Muscle of back (tissue), 11 donors: ENCODE measurements around the gene FAM120B. TPM values are rescaled to one million over a fixed set of nuclear protein-coding genes. Genes with fewer than 3 reads are reported as not detected.

Experiments
- DNase-seq, 3 donors: peaks; one replicate each; pipeline versions ENCODE4 v3.0.0 to v3.0.0-alpha.2; 2013
- polyA plus RNA-seq, 10 donors: library from polyadenylated mRNA; unstranded; fragments of 120-200 nt; gene quantifications; one replicate each; pipeline ENCODE4 v1.2.1, GENCODE V29; 2013; ENCODE audit not compliant: insufficient read length in 10 of 10

FAM120B gene
- polyA plus RNA-seq, 10 donors = 20.5 to 29.7 (median 26.7) TPM

- DNase-seq = no peak
Measured at GRCh38 chr6:170355661-170356060, 49.1 kb downstream of the FAM120B start.

- DNase-seq = no peak
Measured at GRCh38 chr6:170357812-170358211, 51.3 kb downstream of the FAM120B start.

DNA sequence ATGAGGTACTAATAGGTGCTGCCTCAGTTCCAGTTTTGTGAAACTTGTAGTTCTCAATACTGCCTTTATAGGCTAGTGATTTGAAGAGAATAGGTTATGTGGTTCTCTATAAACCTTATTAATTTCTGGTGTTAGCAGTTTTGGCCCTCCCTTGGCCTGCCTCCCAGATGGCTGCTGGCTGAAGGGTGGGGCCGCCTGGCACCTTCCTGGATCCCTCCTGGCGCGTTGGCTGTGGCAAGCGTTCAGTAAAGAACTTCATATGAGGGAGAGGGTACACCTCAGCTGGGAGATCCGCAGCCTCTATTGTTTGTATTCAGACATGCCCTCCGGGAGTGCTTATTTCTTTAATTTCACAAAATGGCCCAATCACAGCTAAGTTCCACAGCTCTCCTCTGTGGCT, 51.9 kb downstream of the FAM120B start:
- DNase-seq = no peak

DNA sequence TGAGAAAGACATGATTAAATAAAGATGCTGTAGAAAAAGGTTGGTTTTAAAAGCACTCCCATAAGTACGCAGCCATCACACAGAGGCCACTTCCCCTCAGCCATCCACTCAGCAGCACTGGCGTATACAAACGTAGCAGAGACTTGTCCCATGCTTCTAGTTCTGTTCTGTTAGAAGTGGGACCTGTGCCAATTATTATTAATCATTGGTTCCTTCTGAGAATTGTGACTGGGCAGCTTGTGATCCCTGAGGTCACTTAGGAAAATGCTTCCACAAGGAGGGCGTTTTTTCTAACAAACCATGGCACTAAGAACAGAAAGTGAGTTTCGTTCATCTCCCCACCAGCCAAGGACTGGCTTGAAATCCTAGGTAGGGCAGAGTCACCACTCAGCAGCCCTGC, 53.9 kb downstream of the FAM120B start:
- DNase-seq = no peak

DNA sequence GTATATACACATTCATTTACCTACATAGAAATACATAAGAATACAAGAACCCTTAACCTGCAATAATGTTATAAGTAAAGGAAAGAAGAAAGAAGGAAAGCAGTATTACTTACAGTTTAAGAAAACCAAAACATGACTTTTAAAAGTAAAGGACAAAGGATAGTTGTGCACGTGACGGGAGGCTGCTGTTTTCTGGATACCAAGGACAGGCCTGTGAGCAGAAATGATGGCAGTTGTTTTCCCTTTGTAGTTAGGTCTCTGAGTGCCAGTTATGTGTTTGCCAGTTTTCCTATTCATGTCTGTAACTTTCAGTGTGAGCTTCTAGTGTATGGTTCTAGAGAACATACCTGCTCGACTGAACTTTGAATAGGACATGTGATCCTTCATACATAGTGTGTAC, 54.8 kb downstream of the FAM120B start:
- no peak for DNase-seq

DNA sequence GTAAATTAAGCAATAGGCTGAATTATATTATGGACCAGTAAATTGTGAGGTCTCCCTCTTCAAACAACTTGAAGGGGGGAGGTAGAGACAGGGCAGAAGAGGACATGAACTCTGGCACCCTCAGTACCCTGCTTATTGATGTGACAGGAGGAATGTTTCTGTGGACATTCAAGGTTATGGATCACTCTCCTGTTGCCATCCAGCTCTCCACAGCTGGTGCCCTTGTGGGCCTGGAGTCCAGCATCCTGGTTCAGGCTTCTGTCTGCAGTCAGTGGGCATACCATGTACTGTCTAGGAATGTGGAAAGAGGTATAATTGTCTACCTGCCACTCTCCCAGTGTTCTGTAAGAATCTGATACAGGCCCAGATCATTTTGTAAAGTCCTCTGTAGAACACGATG, 55.6 kb downstream of the FAM120B start:
- DNase-seq = no peak

DNA sequence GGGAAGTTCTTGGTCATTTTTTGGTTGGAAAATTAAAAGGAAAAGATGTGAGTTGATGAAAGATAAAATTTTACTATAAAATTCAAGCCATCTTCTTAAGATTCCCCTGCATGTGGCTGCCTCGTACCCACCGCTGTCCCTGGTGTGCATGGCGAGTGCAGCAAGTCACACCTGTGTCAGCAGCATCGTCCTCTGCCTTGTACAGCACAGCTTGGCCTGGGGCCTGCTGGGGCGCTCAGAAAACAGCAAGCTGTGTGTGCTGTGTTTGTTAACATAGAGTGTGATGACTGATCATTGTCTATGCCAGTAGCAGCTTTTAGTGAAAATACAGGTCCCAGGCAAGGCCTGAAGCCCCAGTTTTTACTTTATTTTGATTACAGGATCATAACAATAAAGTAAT, 56.7 kb downstream of the FAM120B start:
- no peak for DNase-seq

DNA sequence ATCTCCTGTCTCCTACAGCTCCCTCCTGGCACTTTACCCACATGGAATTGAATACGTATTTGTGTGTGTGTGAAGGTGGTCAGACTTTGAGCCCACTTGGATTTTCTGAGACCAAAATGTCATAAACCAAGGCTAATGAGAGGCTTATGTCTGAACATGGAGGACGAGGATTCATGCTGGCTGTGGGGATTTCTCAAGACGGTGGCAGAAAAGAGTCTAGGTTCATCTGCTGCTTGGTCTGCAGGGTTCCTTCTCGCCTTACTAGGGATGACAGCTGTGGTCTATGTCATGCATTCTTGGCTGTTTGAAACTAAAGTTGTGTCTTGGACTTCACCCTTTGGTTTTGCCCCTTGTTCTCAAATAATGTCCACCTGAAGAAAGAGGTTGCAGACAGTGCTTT, 58.6 kb downstream of the FAM120B start:
- DNase-seq = no peak

DNA sequence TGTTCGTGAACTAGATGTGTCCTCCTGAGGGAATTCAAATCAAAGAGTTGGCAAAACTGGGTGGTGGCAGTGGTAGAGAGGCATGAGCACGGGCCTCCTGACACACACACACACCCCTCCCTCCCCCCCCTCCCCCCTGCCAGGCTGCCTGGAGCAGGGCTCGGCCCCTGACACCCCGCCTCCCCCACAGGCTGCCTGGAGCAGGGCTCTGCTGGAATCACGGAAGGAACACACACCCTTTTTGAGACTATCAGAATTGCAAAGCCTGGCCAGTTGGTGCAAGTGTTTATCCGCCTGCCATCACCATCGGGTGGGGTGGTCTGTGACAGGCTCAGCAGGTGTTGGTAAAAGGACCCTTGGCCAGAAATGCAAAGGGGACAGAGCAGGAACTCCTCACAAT, 59.0 kb downstream of the FAM120B start:
- peak in 2 of 3 donors; percentile 27 to 41 for DNase-seq

DNA sequence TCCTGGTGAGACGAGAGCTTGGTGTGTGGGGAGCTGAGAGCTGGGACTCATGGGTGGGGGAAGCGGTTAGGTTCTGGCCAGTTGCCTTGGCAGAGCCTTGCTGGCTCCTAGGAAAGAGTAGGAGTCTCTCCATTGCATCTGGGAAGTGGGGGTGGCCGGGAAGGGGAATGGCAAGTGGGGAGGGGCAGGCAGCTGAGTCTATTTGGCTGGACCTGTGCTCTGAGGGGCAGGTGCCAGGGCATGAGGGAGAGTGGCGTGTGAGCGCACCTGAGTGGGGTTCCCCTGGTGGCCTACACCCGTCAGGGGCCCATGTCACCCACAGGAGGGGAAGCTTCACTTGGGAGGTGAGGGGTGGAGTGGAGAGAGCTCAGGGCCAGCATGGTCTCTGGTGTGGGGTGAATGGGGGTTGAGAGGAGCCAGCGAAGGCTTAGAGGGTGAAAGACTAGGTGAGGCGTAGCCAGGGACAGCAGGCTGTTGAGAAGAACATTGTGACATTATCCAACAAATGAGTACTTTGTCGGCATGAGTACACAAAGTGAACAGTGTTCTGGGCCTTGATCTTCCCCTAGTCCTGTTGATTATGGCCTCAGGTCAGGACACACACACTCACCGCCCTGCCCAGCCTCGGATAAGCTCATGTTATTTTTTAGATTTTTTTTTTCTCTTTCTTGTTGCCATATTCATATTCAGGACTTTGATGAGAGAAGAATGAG, 59.8 kb downstream of the FAM120B start:
- no peak for DNase-seq

DNA sequence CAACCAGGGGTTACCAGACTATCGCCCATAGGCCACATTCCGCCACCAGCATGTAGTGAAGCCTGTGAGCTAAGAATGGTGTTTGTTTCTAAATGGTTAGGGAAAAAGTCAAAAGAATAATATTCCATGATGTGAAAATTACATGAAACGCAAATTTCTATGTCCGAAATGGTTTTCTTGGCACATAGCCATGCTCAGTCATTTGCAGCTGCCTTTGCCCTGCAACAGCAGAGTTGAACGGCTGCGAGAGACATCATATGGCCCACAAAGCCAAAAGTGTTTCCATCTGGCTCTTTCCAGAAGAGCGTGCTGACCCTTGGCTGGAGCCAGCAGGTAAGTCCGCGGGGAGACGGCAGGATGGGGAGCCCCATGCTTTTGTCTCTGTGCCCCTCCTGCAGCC, 60.7 kb downstream of the FAM120B start:
- peak; percentile 39 to 71 (median 57) for DNase-seq

- no peak for DNase-seq
Measured at GRCh38 chr6:170368544-170368943, 62.0 kb downstream of the FAM120B start.

- DNase-seq = no peak
Measured at GRCh38 chr6:170369403-170369802, 62.8 kb downstream of the FAM120B start.

DNA sequence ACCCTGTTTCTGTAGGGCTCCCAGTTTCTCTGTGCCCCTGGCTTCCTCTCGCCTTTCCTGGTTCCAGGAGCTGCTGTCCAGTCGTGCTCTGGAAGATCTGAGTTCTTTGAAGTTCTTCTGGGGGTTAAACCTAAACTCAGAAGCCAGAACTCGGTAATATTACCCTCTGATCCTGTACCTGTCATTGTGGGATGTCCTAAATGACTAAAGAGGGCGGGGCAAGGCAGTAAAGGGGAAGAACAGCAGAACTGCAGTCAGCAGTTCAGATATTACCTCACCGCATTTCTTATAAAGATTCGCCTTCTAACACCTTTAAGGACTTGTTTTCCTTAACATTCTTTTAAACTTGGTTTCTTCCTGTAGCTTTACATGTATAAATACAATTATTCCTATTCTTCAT, 63.9 kb downstream of the FAM120B start:
- DNase-seq = no peak

DNA sequence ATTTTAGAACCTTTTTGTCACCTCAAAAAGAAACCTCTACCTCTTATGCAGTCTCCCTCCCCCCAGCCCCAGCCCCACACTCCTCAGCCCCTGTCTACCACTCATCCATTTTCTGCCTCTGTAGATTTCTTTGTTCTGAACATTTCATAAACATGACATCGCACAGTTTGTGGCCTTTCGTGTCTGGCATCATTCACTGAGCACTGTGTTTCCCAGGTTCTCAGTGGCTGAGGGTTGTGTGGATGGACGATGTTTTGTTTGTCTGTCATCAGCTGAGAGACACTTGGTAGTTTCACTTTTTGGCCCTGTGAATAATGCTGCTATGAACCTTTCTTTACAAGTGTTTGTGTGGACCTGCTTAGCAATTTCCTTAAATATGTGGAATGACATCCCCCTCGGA, 64.5 kb downstream of the FAM120B start:
- DNase-seq = no peak

- DNase-seq = peak in 1 of 3 donors; percentile 32
Measured at GRCh38 chr6:170371588-170371987, 65.0 kb downstream of the FAM120B start.

- DNase-seq = no peak
Measured at GRCh38 chr6:170372380-170373325, 66.1 kb downstream of the FAM120B start.

- DNase-seq = no peak
Measured at GRCh38 chr6:170374571-170375444, 68.2 kb downstream of the FAM120B start.

- no peak for DNase-seq
Measured at GRCh38 chr6:170375661-170376060, 69.1 kb downstream of the FAM120B start.

DNA sequence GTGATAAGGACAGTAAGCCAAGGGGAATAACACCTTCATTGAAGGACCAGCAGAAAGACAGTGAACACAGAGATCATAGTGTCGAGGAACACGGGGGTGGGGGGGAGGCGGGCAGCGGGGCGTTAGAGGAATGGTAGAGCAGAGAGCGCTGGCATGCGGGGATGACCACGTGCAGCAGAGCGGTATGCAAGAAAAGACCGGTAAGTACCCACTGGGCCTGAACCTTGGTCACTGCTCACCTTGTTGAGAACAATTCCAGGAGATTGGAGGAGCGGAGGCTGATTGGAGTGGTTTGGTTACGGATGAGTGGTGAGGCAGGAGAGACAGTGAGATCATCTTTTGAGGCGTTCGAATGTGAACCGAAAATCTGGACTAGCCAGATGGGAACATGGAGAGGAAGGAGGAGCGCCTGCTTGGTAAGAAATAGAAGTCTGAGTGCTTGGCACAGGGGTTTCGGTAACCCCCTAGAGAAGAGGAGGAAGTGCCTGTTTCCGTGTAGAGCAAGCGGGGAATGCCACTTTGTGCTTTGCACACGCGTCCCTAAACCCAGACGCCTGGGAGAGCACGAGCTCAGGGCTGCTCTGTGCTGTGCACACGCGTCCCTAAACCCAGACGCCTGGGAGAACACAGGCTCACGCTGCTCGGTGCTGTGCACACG, 70.0 kb downstream of the FAM120B start:
- DNase-seq = no peak

- DNase-seq = no peak
Measured at GRCh38 chr6:170378502-170378901, 71.9 kb downstream of the FAM120B start.

DNA sequence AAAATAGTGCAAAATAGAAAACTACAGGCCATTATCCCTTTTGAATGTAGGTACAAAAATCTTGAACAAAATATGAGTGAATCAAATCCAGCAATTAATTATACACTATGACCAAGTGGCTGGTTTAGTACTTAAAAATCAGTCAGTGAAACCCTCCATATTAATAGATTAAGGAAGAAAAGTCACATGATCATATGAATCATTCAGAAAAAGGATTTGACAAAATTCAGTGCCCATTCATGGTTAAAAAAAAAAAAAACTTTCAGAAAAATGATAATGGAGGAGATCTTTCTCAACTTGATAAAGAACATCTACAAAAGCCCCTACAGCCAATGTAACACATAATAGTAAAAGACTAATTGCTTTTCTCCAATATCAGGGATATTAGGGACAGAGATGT, 75.0 kb downstream of the FAM120B start:
- no peak for DNase-seq
